Osteoblast (primary cell): ENCODE results near the gene TMEM59L. TPM values are rescaled to one million over a fixed set of nuclear protein-coding genes. Genes with fewer than 3 reads are reported as not detected.

Source experiments
- DNase-seq: peaks from one replicate; pipeline ENCODE4 v3.0.0; 2011; ENCODE audit warnings: low spot score, mixed read lengths; ENCODE audit not compliant: insufficient read length; ENCODE audit errors: missing footprints
- H2AFZ ChIP-seq: 2 replicates; pipeline ENCODE4 v1.6.0; 2011; ENCODE audit warnings: mild to moderate bottlenecking, low read length
- H3K27ac ChIP-seq: 2 replicates; pipeline ENCODE4 v1.5.1; 2011; ENCODE audit warnings: mild to moderate bottlenecking, low read depth, low read length, moderate library complexity
- H3K27me3 ChIP-seq: 2 replicates; pipeline ENCODE4 v1.6.0; 2012; ENCODE audit warnings: mild to moderate bottlenecking, control low read depth, inconsistent platforms, low read length, moderate library complexity; ENCODE audit not compliant: insufficient read depth
- H3K36me3 ChIP-seq: 2 replicates; pipeline ENCODE4 v1.5.1; 2011; ENCODE audit warnings: mild to moderate bottlenecking, low read length, control low read depth, moderate library complexity; ENCODE audit not compliant: insufficient read depth
- H3K4me1 ChIP-seq: 2 replicates; pipeline ENCODE4 v1.5.1; 2011; ENCODE audit warnings: mild to moderate bottlenecking, low read length, control low read depth, moderate library complexity; ENCODE audit not compliant: insufficient read depth
- H3K4me2 ChIP-seq: 2 replicates; pipeline ENCODE4 v1.6.0; 2011; ENCODE audit warnings: mild to moderate bottlenecking, low read length; ENCODE audit not compliant: insufficient read depth
- H3K4me3 ChIP-seq: fragments of 200-600 bp; sonication (generic); 3 replicates; pipeline ENCODE4 v1.5.1; 2012; ENCODE audit warnings: mild to moderate bottlenecking, low read length, inconsistent platforms; ENCODE audit not compliant: insufficient read depth
- H3K79me2 ChIP-seq: 2 replicates; pipeline ENCODE4 v1.6.0; 2012; ENCODE audit warnings: mild to moderate bottlenecking, low read length, control low read depth, inconsistent platforms; ENCODE audit not compliant: insufficient read depth
- H3K9me3 ChIP-seq: 2 replicates; pipeline ENCODE4 v1.5.1; 2011; ENCODE audit warnings: low read depth, low read length, control low read depth
- H4K20me1 ChIP-seq: 2 replicates; pipeline ENCODE4 v1.6.0; 2012; ENCODE audit warnings: mild to moderate bottlenecking, low read length, control low read depth; ENCODE audit not compliant: insufficient read depth
- CTCF ChIP-seq: IDR thresholded peaks from 2 replicates; pipeline ENCODE4 v1.5.1; 2011; ENCODE audit warnings: mild to moderate bottlenecking, low read depth, low read length, moderate library complexity; ENCODE audit errors: extremely low read depth
- total RNA-seq: library from RNA; depleted of rRNA; stranded (reverse); fragments of >200 nt; gene quantifications from 2 replicates; pipeline ENCODE4 v1.2.3, GENCODE V29; 2012

Gene TMEM59L
- total RNA-seq, 1 donor: 0.36 TPM

- H4K20me1 ChIP-seq: no peaks in the 10 kb centered on the region
- DNase-seq: peak; percentile 77
- H3K4me1 ChIP-seq: no peaks in the 10 kb centered on the region
- H2AFZ ChIP-seq: no peak overlapping the region
- H3K4me2 ChIP-seq: no peak overlapping the region
- no peaks in the 10 kb centered on the region for H3K27me3 ChIP-seq
- H3K79me2 ChIP-seq: no peaks in the 10 kb centered on the region
- no peak for TF ChIP-seq CTCF
- H3K36me3 ChIP-seq: no peaks in the 10 kb centered on the region
- H3K9me3 ChIP-seq: no peaks in the 10 kb centered on the region
- no peak overlapping the region for H3K27ac ChIP-seq
- H3K4me3 ChIP-seq: no peak overlapping the region
Observed at GRCh38 chr19:18629166-18630088, 16.8 kb downstream of the TMEM59L start.

GRCh38 chr19:18633321-18633720 lies 20.7 kb downstream of the TMEM59L start:
- H3K79me2 ChIP-seq: peaks cover 17% of the 10 kb centered on the region
- no peaks in the 10 kb centered on the region for H3K36me3 ChIP-seq
- no peak for TF ChIP-seq CTCF
- no peak overlapping the region for H3K4me2 ChIP-seq
- H3K9me3 ChIP-seq: no peaks in the 10 kb centered on the region
- no peak overlapping the region for H3K27ac ChIP-seq
- peak; percentile 6 for DNase-seq
- H2AFZ ChIP-seq: no peak overlapping the region
- no peaks in the 10 kb centered on the region for H3K27me3 ChIP-seq
- H4K20me1 ChIP-seq: peaks cover 2% of the 10 kb centered on the region
- peaks cover 7% of the 10 kb centered on the region for H3K4me1 ChIP-seq
- H3K4me3 ChIP-seq: no peak overlapping the region

GRCh38 chr19:18634612-18635297 lies 22.1 kb downstream of the TMEM59L start:
- peak; percentile 69 for DNase-seq

More at GRCh38 chr19:18634612-18635297, 22.1 kb downstream of the TMEM59L start:
- TF ChIP-seq CTCF: no peak
- H3K36me3 ChIP-seq: no peaks in the 10 kb centered on the region
- peaks cover 26% of the 10 kb centered on the region for H3K79me2 ChIP-seq
- no peaks in the 10 kb centered on the region for H3K9me3 ChIP-seq
- no peak overlapping the region for H2AFZ ChIP-seq
- peaks cover 7% of the 10 kb centered on the region for H3K4me1 ChIP-seq
- no peak overlapping the region for H3K4me3 ChIP-seq
- H3K4me2 ChIP-seq: no peak overlapping the region
- peaks cover 2% of the 10 kb centered on the region for H4K20me1 ChIP-seq
- H3K27me3 ChIP-seq: no peaks in the 10 kb centered on the region
- no peak overlapping the region for H3K27ac ChIP-seq
